PC-9 (cell line): Measurements from ENCODE around the gene KCNH3. TPM values are rescaled to one million over a fixed set of nuclear protein-coding genes. Genes with fewer than 3 reads are reported as not detected.

Experiments
- BruUV-seq: library from RNA; stranded (reverse); fragments of 400-500 nt; replicated peaks from 2 replicates; lab custom pipeline; 2021; lab: Mats Ljungman, UMichigan
- CTCF ChIA-PET: fragments of 300-600 bp; sonication (Branson Sonifier 250); formaldehyde crosslinking; loops from one replicate; lab custom pipeline; 2022; ENCODE audit warnings: antibody characterized with exemption; lab: Charles Lee
- POLR2A ChIA-PET: fragments of 300-600 bp; sonication (Branson Sonifier 250); formaldehyde crosslinking; loops from one replicate; lab custom pipeline; 2022; ENCODE audit warnings: antibody characterized with exemption; ENCODE audit not compliant: unreplicated experiment; lab: Charles Lee
- DNase-seq, 2 experiments: peaks; one replicate each; pipeline versions ENCODE4 v3.0.0 to v3.0.0-alpha.2; 2015 to 2022; ENCODE audit warnings: mixed read lengths in 1 of 2
- H2AFZ ChIP-seq: fragments of 200-600 bp; sonication (generic); 2 replicates; pipeline ENCODE4 v1.8.1; 2017; ENCODE audit warnings: antibody characterized with exemption
- H3F3A ChIP-seq: fragments of 200-600 bp; sonication (generic); 2 replicates; pipeline ENCODE4 v1.8.1; 2017; ENCODE audit warnings: antibody characterized with exemption, mild to moderate bottlenecking, low read depth; ENCODE audit not compliant: insufficient read depth
- H3K27ac ChIP-seq: fragments of 200-600 bp; sonication (generic); 2 replicates; pipeline ENCODE4 v1.6.1; 2016; ENCODE audit warnings: mixed run types
- H3K27me3 ChIP-seq: fragments of 200-600 bp; sonication (generic); 2 replicates; pipeline ENCODE4 v1.6.1; 2016; ENCODE audit warnings: low read depth, mixed run types; ENCODE audit not compliant: insufficient read depth
- H3K36me3 ChIP-seq: fragments of 200-600 bp; sonication (generic); 2 replicates; pipeline ENCODE4 v1.6.1; 2016; ENCODE audit warnings: low read depth, mixed run types
- H3K4me1 ChIP-seq: fragments of 200-600 bp; sonication (generic); replicated peaks from 2 replicates; pipeline ENCODE4 v1.6.1; 2016; ENCODE audit warnings: mixed run types; ENCODE audit not compliant: insufficient read depth
- H3K4me2 ChIP-seq: fragments of 200-600 bp; sonication (generic); 2 replicates; pipeline ENCODE4 v1.6.1; 2017; ENCODE audit warnings: mixed run types
- H3K4me3 ChIP-seq: fragments of 200-600 bp; sonication (generic); 2 replicates; pipeline ENCODE4 v1.6.1; 2016; ENCODE audit warnings: mixed run types
- H3K79me2 ChIP-seq: fragments of 200-600 bp; sonication (generic); 2 replicates; pipeline ENCODE4 v1.6.1; 2017; ENCODE audit warnings: low read depth, mixed run types
- H3K9me2 ChIP-seq: fragments of 200-600 bp; sonication (generic); 2 replicates; pipeline ENCODE4 v1.8.1; 2017; ENCODE audit warnings: mild to moderate bottlenecking; ENCODE audit not compliant: insufficient read depth
- H3K9me3 ChIP-seq: fragments of 200-600 bp; sonication (generic); 2 replicates; pipeline ENCODE4 v1.8.1; 2016; ENCODE audit warnings: low read depth; ENCODE audit not compliant: insufficient read depth
- H4K20me1 ChIP-seq: fragments of 200-600 bp; sonication (generic); 2 replicates; pipeline ENCODE4 v1.8.1; 2017; ENCODE audit not compliant: insufficient read depth
- CTCF ChIP-seq: fragments of 200-600 bp; sonication (generic); conservative IDR thresholded peaks from 2 replicates; pipeline ENCODE4 v1.6.1; 2017; ENCODE audit warnings: mixed run types, antibody characterized with exemption, mild to moderate bottlenecking, moderate library complexity
- EZH2 ChIP-seq: fragments of 200-600 bp; sonication (generic); IDR thresholded peaks from 2 replicates; pipeline ENCODE4 v1.8.0; 2017; ENCODE audit warnings: antibody characterized with exemption, low read depth
- intact Hi-C: fragments of 100-400 bp; cut with micrococcal nuclease; formaldehyde crosslinking; loops from one replicate; pipeline ENCODE4 v1.10.0; 2022; ENCODE audit not compliant: unreplicated experiment
- total RNA-seq: library from RNA; stranded (reverse); gene quantifications from 2 replicates; pipeline ENCODE4 v1.2.3, GENCODE V29; 2021

KCNH3 gene
- total RNA-seq, 1 experiment from 2014 or later = not detected

GRCh38 chr12:49577589-49578315 is 38.9 kb downstream of the KCNH3 start:
- H3K36me3 ChIP-seq = 0 out of 2 replicates have a peak, but pooled peaks cover 10% of the 10 kb centered on the region
- H2AFZ ChIP-seq = no peak overlapping the region
- CTCF ChIA-PET = no interaction called here

GRCh38 chr12:49578471-49579112 is 39.8 kb downstream of the KCNH3 start:
- DNase-seq = no peak
- H2AFZ ChIP-seq = no peak overlapping the region
- H3K27me3 ChIP-seq = no peaks in the 10 kb centered on the region
- CTCF ChIA-PET = interaction anchor here (3.4 kb wide), 1 partner anchor 220 kb away, joined by 29 read pairs; no protein-coding TSS in a partner anchor
- H4K20me1 ChIP-seq = peaks cover 8% of the 10 kb centered on the region; the same call in 1 of the 2 replicates
- BruUV-seq = no TSS peak
- POLR2A ChIA-PET = no interaction called here
- H3K9me3 ChIP-seq = no peaks in the 10 kb centered on the region
- TF ChIP-seq CTCF = no peak
- TF ChIP-seq EZH2 = no peak
- no peak overlapping the region for H3K27ac ChIP-seq
- H3K4me2 ChIP-seq = no peak overlapping the region
- H3K4me3 ChIP-seq = no peak overlapping the region
- H3K4me1 ChIP-seq = no peaks in the 10 kb centered on the region
- H3K79me2 ChIP-seq = 0 out of 2 replicates have a peak, but pooled peaks cover 4% of the 10 kb centered on the region
- 0 out of 2 replicates have a peak, but pooled peaks cover 10% of the 10 kb centered on the region for H3K36me3 ChIP-seq
- intact Hi-C loops = no loop called here
- no peaks in the 10 kb centered on the region for H3K9me2 ChIP-seq
- H3F3A ChIP-seq = peaks cover 5% of the 10 kb centered on the region; the same call in 1 of the 2 replicates

More at GRCh38 chr12:49577589-49578315, 38.9 kb downstream of the KCNH3 start:
- Histone ChIP-seq H4K20me1 (peaks cover 8% of the 10 kb centered on the region; the same call in 1 of the 2 replicates), H3K4me3 (no peak overlapping the region), H3K27me3 (no peaks in the 10 kb centered on the region), H3K27ac (no peak overlapping the region), H3K9me3 (no peaks in the 10 kb centered on the region), H3F3A (peaks cover 5% of the 10 kb centered on the region; the same call in 1 of the 2 replicates), H3K79me2 (0 out of 2 replicates have a peak, but pooled peaks cover 4% of the 10 kb centered on the region), H3K4me1 (no peaks in the 10 kb centered on the region), H3K9me2 (no peaks in the 10 kb centered on the region), H3K4me2 (no peak overlapping the region)
- BruUV-seq = no TSS peak
- intact Hi-C loops = no loop called here
- TF ChIP-seq CTCF (no peak), EZH2 (no peak)
- POLR2A ChIA-PET = no interaction called here
- DNase-seq = no peak
